Measurements from ENCODE around the gene FUT1. TPM values are rescaled to one million over a fixed set of nuclear protein-coding genes. Genes with fewer than 3 reads are reported as not detected.
A peak's percentile ranks its signal among the peaks of the same experiment; 100 is the strongest.

The FUT1 gene
- total RNA-seq, 2 donors from 2014 or later, result 0.07 to 0.16 TPM

GRCh38 chr19:48714759-48715675 is 37.4 kb downstream of the FUT1 start:
- H3K27me3 Mint-ChIP-seq, result no peaks in the 10 kb centered on the region

GRCh38 chr19:48713864-48714755 is 38.3 kb downstream of the FUT1 start:
- peak; percentile 93 to 97 (median 94) for DNase-seq

More at GRCh38 chr19:48714759-48715675, 37.4 kb downstream of the FUT1 start:
- Mint-ChIP-seq H3K36me3 (ENCODE audit: low read depth) (no peaks in the 10 kb centered on the region), H3K4me3 (peak overlapping the region; percentile 93), H3K27ac (peak overlapping the region; percentile 59), H3K4me1 (peaks cover 17% of the 10 kb centered on the region)
- ATAC-seq, result no peak
- H3K9me3 ChIP-seq (ENCODE audit: control insufficient read depth, low read length, poor library complexity, severe bottlenecking), result no peaks in the 10 kb centered on the region
- no peak for DNase-seq

DNA sequence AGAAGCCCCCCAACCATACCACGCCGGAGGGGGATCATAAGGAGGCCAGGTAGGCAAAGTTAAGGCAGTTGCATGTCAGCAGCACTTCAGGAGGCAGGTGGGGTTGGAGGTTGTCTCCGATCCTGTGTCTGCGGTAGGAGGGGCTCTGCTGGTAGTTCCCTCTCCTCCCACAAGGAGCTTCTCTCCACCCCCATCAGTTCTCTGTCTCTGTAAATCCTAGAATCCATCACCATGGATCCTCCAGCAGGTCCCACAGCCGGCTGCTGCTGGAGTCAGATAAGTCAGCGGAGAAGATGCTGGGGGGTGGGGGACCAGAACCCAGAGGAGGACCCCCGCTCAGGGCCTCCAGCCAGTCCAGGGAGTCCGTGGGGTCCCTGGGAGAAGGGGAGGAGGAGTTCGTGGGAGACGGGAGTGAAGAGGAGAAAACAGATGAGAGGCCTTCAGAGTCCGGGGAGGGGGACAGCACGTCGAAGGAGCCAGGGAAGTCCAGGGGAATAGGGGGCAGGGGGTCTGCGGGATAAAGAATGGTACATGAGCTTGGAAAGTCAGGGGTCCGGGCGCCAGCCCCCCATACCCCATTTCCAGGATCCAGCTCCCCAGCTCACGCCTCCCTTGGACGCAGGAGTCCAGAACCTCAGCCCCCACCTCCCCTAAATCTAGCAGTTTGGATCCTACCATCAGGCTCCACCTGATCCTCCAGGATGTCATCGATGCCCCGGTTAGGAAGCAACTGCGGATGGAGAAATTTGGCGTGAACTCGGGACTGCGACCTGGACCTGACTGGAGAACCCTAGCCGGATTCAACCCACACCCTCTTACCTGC is 39.2 kb downstream of the FUT1 start:
- Mint-ChIP-seq H3K36me3 (ENCODE audit: low read depth) (no peaks in the 10 kb centered on the region), H3K27ac (no peak overlapping the region), H3K4me1 (peaks cover 15% of the 10 kb centered on the region), H3K27me3 (no peaks in the 10 kb centered on the region), H3K4me3 (peak overlapping the region; percentile 93)
- no peaks in the 10 kb centered on the region for H3K9me3 ChIP-seq (ENCODE audit: control insufficient read depth, low read length, poor library complexity, severe bottlenecking)
- ATAC-seq, result no peak
- no peak for DNase-seq

More at GRCh38 chr19:48713864-48714755, 38.3 kb downstream of the FUT1 start:
- peak; percentile 94 for ATAC-seq
- peaks cover 17% of the 10 kb centered on the region for H3K4me1 Mint-ChIP-seq
- peak overlapping the region; percentile 93 for H3K4me3 Mint-ChIP-seq
- no peaks in the 10 kb centered on the region for H3K27me3 Mint-ChIP-seq
- H3K36me3 Mint-ChIP-seq (ENCODE audit: low read depth), result no peaks in the 10 kb centered on the region
- H3K27ac Mint-ChIP-seq, result peak overlapping the region; percentile 59
- H3K9me3 ChIP-seq (ENCODE audit: control insufficient read depth, low read length, poor library complexity, severe bottlenecking), result no peaks in the 10 kb centered on the region

- Mint-ChIP-seq H3K4me3 (no peak overlapping the region), H3K27me3 (no peaks in the 10 kb centered on the region), H3K4me1 (peaks cover 16% of the 10 kb centered on the region), H3K27ac (no peak overlapping the region), H3K36me3 (ENCODE audit: low read depth) (peaks cover 2% of the 10 kb centered on the region)
- H3K9me3 ChIP-seq (ENCODE audit: control insufficient read depth, low read length, poor library complexity, severe bottlenecking), result no peaks in the 10 kb centered on the region
- ATAC-seq, result no peak
- DNase-seq, result no peak
These were observed 41.3 kb downstream of the FUT1 start for GRCh38 chr19:48711106-48711662.

DNA sequence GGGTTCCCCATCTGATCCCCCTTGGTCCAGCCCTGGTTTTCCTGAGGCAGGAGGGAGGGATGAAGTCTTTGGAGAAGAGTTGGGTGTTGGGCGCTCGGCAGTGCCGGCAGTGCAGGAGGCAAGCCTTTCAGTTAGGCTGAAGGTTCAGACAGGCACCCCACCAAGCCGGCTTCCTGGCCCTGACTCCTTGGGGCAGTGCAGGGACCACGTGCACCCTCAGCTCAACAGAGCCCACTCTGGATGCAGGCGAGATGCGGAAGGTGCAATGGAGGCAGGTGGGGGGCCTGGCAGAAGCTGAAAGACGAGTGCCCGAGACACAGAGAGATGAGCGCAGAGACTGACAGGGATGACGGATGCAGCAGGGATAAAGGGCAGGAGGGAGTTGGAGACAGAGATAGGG is 44.0 kb downstream of the FUT1 start:
- Mint-ChIP-seq H3K4me3 (no peak overlapping the region), H3K27ac (no peak overlapping the region), H3K27me3 (no peaks in the 10 kb centered on the region), H3K36me3 (ENCODE audit: low read depth) (peaks cover 4% of the 10 kb centered on the region), H3K4me1 (peaks cover 9% of the 10 kb centered on the region)
- no peaks in the 10 kb centered on the region for H3K9me3 ChIP-seq (ENCODE audit: control insufficient read depth, low read length, poor library complexity, severe bottlenecking)
- no peak for ATAC-seq
- DNase-seq, result no peak

GRCh38 chr19:48705431-48705830 is 47.0 kb downstream of the FUT1 start:
- Mint-ChIP-seq H3K27ac (no peak overlapping the region), H3K4me1 (peaks cover 4% of the 10 kb centered on the region), H3K36me3 (ENCODE audit: low read depth) (peaks cover 4% of the 10 kb centered on the region), H3K27me3 (no peaks in the 10 kb centered on the region), H3K4me3 (no peak overlapping the region)
- no peak for ATAC-seq
- no peak for DNase-seq
- H3K9me3 ChIP-seq (ENCODE audit: control insufficient read depth, low read length, poor library complexity, severe bottlenecking), result no peaks in the 10 kb centered on the region

- DNase-seq, result no peak
- peaks cover 4% of the 10 kb centered on the region for H3K36me3 Mint-ChIP-seq (ENCODE audit: low read depth)
- peaks cover 4% of the 10 kb centered on the region for H3K4me1 Mint-ChIP-seq
- no peaks in the 10 kb centered on the region for H3K27me3 Mint-ChIP-seq
- H3K27ac Mint-ChIP-seq, result no peak overlapping the region
- ATAC-seq, result no peak
- H3K4me3 Mint-ChIP-seq, result no peak overlapping the region
- no peaks in the 10 kb centered on the region for H3K9me3 ChIP-seq (ENCODE audit: control insufficient read depth, low read length, poor library complexity, severe bottlenecking)
These were observed 49.1 kb downstream of the FUT1 start for GRCh38 chr19:48703316-48703715.

DNA sequence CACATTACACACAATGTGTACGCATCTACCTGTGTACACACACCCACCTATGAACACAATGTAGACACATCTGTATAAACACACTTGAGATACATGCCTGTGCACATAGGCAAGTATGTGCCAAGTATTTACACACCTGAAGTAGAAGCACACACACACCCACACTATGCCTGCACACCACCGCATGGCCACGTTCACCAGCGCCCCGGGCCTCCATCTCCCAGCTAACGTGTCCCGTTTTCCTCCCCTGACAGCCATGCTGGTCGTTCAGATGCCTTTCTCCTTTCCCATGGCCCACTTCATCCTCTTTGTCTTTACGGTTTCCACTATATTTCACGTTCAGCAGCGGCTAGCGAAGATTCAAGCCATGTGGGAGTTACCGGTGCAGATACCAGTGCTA is 49.7 kb downstream of the FUT1 start:
- H3K27ac Mint-ChIP-seq, result no peak overlapping the region
- H3K27me3 Mint-ChIP-seq, result no peaks in the 10 kb centered on the region
- no peak overlapping the region for H3K4me3 Mint-ChIP-seq
- DNase-seq (no peak), ATAC-seq (no peak)
- peaks cover 4% of the 10 kb centered on the region for H3K36me3 Mint-ChIP-seq (ENCODE audit: low read depth)
- no peaks in the 10 kb centered on the region for H3K9me3 ChIP-seq (ENCODE audit: control insufficient read depth, low read length, poor library complexity, severe bottlenecking)
- H3K4me1 Mint-ChIP-seq, result peaks cover 4% of the 10 kb centered on the region

- peaks cover 10% of the 10 kb centered on the region for H3K4me1 Mint-ChIP-seq
- no peaks in the 10 kb centered on the region for H3K36me3 Mint-ChIP-seq (ENCODE audit: low read depth)
- ATAC-seq (no peak), DNase-seq (no peak)
- peaks cover 10% of the 10 kb centered on the region for H3K27me3 Mint-ChIP-seq
- no peak overlapping the region for H3K4me3 Mint-ChIP-seq
- peak overlapping the region; percentile 14 for H3K27ac Mint-ChIP-seq
- no peaks in the 10 kb centered on the region for H3K9me3 ChIP-seq (ENCODE audit: control insufficient read depth, low read length, poor library complexity, severe bottlenecking)
These were observed 54.4 kb downstream of the FUT1 start for GRCh38 chr19:48698046-48698445.

Other genes starting within 250 kb of the FUT1 start
- 10 to 100 TPM; 11.5 to 18.4 TPM for gene LMTK3, start 240.8 kb downstream of the FUT1 start, total RNA-seq
- gene SULT2B1, start 200.5 kb downstream of the FUT1 start, total RNA-seq, result not detected
- not detected for gene SPACA4, start 145.9 kb downstream of the FUT1 start, total RNA-seq
- 1 to 10 TPM; 3.1 to 3.6 TPM for gene FAM83E, start 137.6 kb downstream of the FUT1 start, total RNA-seq
- gene RPL18, start 133.5 kb downstream of the FUT1 start, total RNA-seq, result 1,000 to 10,000 TPM; 2,478 to 2,506 TPM
- 10 to 100 TPM; 11.9 to 12.6 TPM for gene SPHK2, start 133.1 kb downstream of the FUT1 start, total RNA-seq
- gene DBP, start 115.3 kb downstream of the FUT1 start, total RNA-seq, result 10 to 100 TPM; 29.7 to 38.2 TPM
- gene CA11, start 106.5 kb downstream of the FUT1 start, total RNA-seq, result 1 to 10 TPM; 7.4 to 9.6 TPM
- 1 to 10 TPM; 2.8 to 3.4 TPM for gene NTN5, start 79.6 kb downstream of the FUT1 start, total RNA-seq
- gene FUT2, start 56.7 kb downstream of the FUT1 start, total RNA-seq, result not detected
- under 1 TPM; 0.42 to 0.60 TPM for gene MAMSTR, start 32.9 kb downstream of the FUT1 start, total RNA-seq
- gene RASIP1, start 12.0 kb downstream of the FUT1 start, total RNA-seq, result under 1 TPM; 0.10 to 0.12 TPM
- not detected for gene IZUMO1, start 5.7 kb downstream of the FUT1 start, total RNA-seq
- not detected for gene FGF21, start 2.9 kb upstream of the FUT1 start, total RNA-seq
- gene BCAT2, start 58.4 kb upstream of the FUT1 start, total RNA-seq, result 10 to 100 TPM; 14.0 to 14.6 TPM
- under 1 TPM in 1 of 2 donors, not detected in 1; 0.44 TPM for gene HSD17B14, start 83.8 kb upstream of the FUT1 start, total RNA-seq
- gene PLEKHA4, start 116.0 kb upstream of the FUT1 start, total RNA-seq, result 1 to 10 TPM in 1 of 2 donors, under 1 TPM in 1; 0.42 to 3.0 TPM
- 1,000 to 10,000 TPM in 1 of 2 donors, 100 to 1,000 TPM in 1; 954 to 1,165 TPM for gene PPP1R15A, start 119.8 kb upstream of the FUT1 start, total RNA-seq
- gene TULP2, start 146.1 kb upstream of the FUT1 start, total RNA-seq, result not detected
- gene NUCB1, start 147.7 kb upstream of the FUT1 start, total RNA-seq, result 100 to 1,000 TPM; 118 to 135 TPM
- gene DHDH, start 181.1 kb upstream of the FUT1 start, total RNA-seq, result under 1 TPM; 0.50 to 0.86 TPM
- 100 to 1,000 TPM in 1 of 2 donors, 10 to 100 TPM in 1; 89.2 to 104 TPM for gene BAX, start 202.2 kb upstream of the FUT1 start, total RNA-seq
- gene FTL, start 212.7 kb upstream of the FUT1 start, total RNA-seq, result 100 to 1,000 TPM; 612 to 898 TPM
- 10 to 100 TPM; 21.6 to 24.2 TPM for gene GYS1, start 240.7 kb upstream of the FUT1 start, total RNA-seq
- 10 to 100 TPM; 20.2 to 25.5 TPM for gene RUVBL2, start 241.2 kb upstream of the FUT1 start, total RNA-seq

All from T-helper 17 cell (primary cell).